ENCODE results near the gene PROSER3. TPM values are rescaled to one million over a fixed set of nuclear protein-coding genes. Genes with fewer than 3 reads are reported as not detected.
"Not testable (repeated sequence)": the region's sequence is repeated elsewhere in the genome, so short reads cannot be mapped to it uniquely, and the experiment has no call there.

The PROSER3 gene
- total RNA-seq, 4 donors from 2014 or later = 1.0 to 52.6 (median 4.1) TPM

- DNase-seq = no peak
- no peak overlapping the region for H3K27ac ChIP-seq
- no peaks in the 10 kb centered on the region for H3K36me3 ChIP-seq
- no peaks in the 10 kb centered on the region for H3K9me3 ChIP-seq
- no peaks in the 10 kb centered on the region for H3K4me1 ChIP-seq
- H3K27me3 ChIP-seq = no peaks in the 10 kb centered on the region
- TF ChIP-seq POLR2A (IDR thresholded peaks at IDR 0.05) (no peak), CTCF (IDR thresholded peaks at IDR 0.05) (no peak)
- no peak overlapping the region for H3K4me3 ChIP-seq
- intact Hi-C loops (cut with DNase I; ENCODE audit: low total_unique reads) = no loop called here
Observed at GRCh38 chr19:35722897-35723296, 35.1 kb upstream of the PROSER3 start.

- DNase-seq = no peak
- no peak overlapping the region for H3K4me3 ChIP-seq
- no peak overlapping the region for H3K27ac ChIP-seq
- intact Hi-C loops (cut with DNase I; ENCODE audit: low total_unique reads) = no loop called here
- no peaks in the 10 kb centered on the region for H3K36me3 ChIP-seq
- H3K27me3 ChIP-seq = no peaks in the 10 kb centered on the region
- no peaks in the 10 kb centered on the region for H3K9me3 ChIP-seq
- TF ChIP-seq CTCF (IDR thresholded peaks at IDR 0.05) (no peak), POLR2A (IDR thresholded peaks at IDR 0.05) (no peak)
- H3K4me1 ChIP-seq = no peaks in the 10 kb centered on the region
Observed at GRCh38 chr19:35723671-35724070, 34.3 kb upstream of the PROSER3 start.

- H3K36me3 ChIP-seq; H3K9me3 ChIP-seq; H3K27ac ChIP-seq; H3K4me3 ChIP-seq; DNase-seq; H3K27me3 ChIP-seq; intact Hi-C loops (cut with DNase I; ENCODE audit: low total_unique reads); H3K4me1 ChIP-seq: not testable (repeated sequence)
Observed at GRCh38 chr19:35724132-35724531, 33.8 kb upstream of the PROSER3 start.

- Histone ChIP-seq H3K4me3 (no peak overlapping the region), H3K9me3 (no peaks in the 10 kb centered on the region), H3K4me1 (no peaks in the 10 kb centered on the region), H3K27ac (no peak overlapping the region), H3K36me3 (no peaks in the 10 kb centered on the region), H3K27me3 (no peaks in the 10 kb centered on the region)
- TF ChIP-seq POLR2A (IDR thresholded peaks at IDR 0.05) (no peak), CTCF (IDR thresholded peaks at IDR 0.05) (no peak)
- DNase-seq = no peak
- intact Hi-C loops (cut with DNase I; ENCODE audit: low total_unique reads) = no loop called here
Observed at GRCh38 chr19:35724560-35724959, 33.4 kb upstream of the PROSER3 start.

GRCh38 chr19:35725216-35725861 is 32.6 kb upstream of the PROSER3 start:
- DNase-seq = no peak
- no peak for TF ChIP-seq CTCF (IDR thresholded peaks at IDR 0.05)
- TF ChIP-seq POLR2A (IDR thresholded peaks at IDR 0.05) = no peak
- intact Hi-C loops (cut with DNase I; ENCODE audit: low total_unique reads) = no loop called here
- no peaks in the 10 kb centered on the region for H3K27me3 ChIP-seq
- no peaks in the 10 kb centered on the region for H3K4me1 ChIP-seq
- no peaks in the 10 kb centered on the region for H3K9me3 ChIP-seq
- H3K4me3 ChIP-seq = no peak overlapping the region
- no peaks in the 10 kb centered on the region for H3K36me3 ChIP-seq
- H3K27ac ChIP-seq = no peak overlapping the region

Data from uterus (tissue), 4 donors.